Subcutaneous abdominal adipose tissue (tissue), 5 donors: ENCODE results near the gene DPAGT1.

Experiments
- H3K27ac ChIP-seq: one replicate; pipeline ENCODE4 v1.7.0; 2013; ENCODE audit warnings: low read depth, mild to moderate bottlenecking, inconsistent platforms, low read length, moderate library complexity
- H3K27me3 ChIP-seq, 5 donors: one replicate each; pipeline ENCODE4 v1.7.0; 2013; ENCODE audit warnings: low read length in 5 of 5, inconsistent platforms in 1 of 5; ENCODE audit not compliant: control insufficient read depth in 5 of 5, insufficient read depth in 4 of 5
- H3K36me3 ChIP-seq, 5 donors: one replicate each; pipeline ENCODE4 v1.7.0; 2013; ENCODE audit warnings: low read length in 5 of 5; ENCODE audit not compliant: control insufficient read depth in 5 of 5, insufficient read depth in 5 of 5
- H3K4me1 ChIP-seq, 5 donors: one replicate each; pipeline ENCODE4 v1.7.0; 2013; ENCODE audit warnings: low read length in 5 of 5, mild to moderate bottlenecking in 3 of 5, moderate library complexity in 1 of 5; ENCODE audit not compliant: control insufficient read depth in 5 of 5, insufficient read depth in 5 of 5
- H3K4me3 ChIP-seq, 5 donors: one replicate each; pipeline ENCODE4 v1.7.0; 2013; ENCODE audit warnings: low read length in 5 of 5, low read depth in 1 of 5
- H3K9ac ChIP-seq, 5 donors: one replicate each; pipeline ENCODE4 v1.7.0; 2013; ENCODE audit warnings: low read length in 5 of 5, mild to moderate bottlenecking in 4 of 5, moderate library complexity in 3 of 5
- H3K9me3 ChIP-seq, 5 donors: one replicate each; pipeline ENCODE4 v1.7.0; 2013; ENCODE audit warnings: low read length in 5 of 5; ENCODE audit not compliant: control insufficient read depth in 5 of 5
- donor health status: healthy.
- donor health status: healthy.
- donor health status: healthy.
- donor health status: healthy.
- donor health status: healthy.

DPAGT1 gene

DNA sequence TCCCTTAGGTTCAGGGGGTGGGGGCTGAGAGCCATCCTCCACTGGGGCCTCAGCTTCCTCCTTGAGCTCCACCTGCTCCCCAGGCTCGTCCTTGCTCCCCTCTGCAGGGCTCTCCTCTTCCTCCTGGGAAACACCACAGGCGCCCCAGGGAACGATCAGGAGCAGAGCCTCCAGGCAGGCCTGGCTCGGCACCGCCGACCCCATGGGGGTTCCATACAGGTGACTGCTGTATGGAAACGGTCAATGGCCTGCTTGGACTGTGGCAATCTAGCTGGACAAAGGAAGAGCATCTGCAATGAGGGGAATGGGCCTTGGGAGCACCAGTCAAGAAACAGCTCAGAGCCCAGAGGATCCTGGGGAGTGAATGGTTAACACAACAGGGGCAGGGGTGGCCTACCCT lies 52.6 kb downstream of the DPAGT1 start:
- Histone ChIP-seq H3K4me1 (no peaks in the 10 kb centered on the region), H3K36me3 (peaks cover 0 to 93% (median 85%) of the 10 kb centered on the region in 5 donors), H3K27me3 (no peaks in the 10 kb centered on the region), H3K9ac (peak overlapping the region in 1 of 5 donors; percentile 19), H3K9me3 (no peaks in the 10 kb centered on the region), H3K27ac (no peak overlapping the region), H3K4me3 (no peak overlapping the region)

GRCh38 chr11:119048644-119049043 lies 53.0 kb downstream of the DPAGT1 start:
- no peak overlapping the region for H3K9ac ChIP-seq
- peaks cover 0 to 89% (median 80%) of the 10 kb centered on the region in 5 donors for H3K36me3 ChIP-seq
- no peaks in the 10 kb centered on the region for H3K9me3 ChIP-seq

GRCh38 chr11:119047205-119047604 lies 54.4 kb downstream of the DPAGT1 start:
- H3K27ac ChIP-seq = no peak overlapping the region
- no peak overlapping the region for H3K9ac ChIP-seq
- H3K4me1 ChIP-seq = no peaks in the 10 kb centered on the region
- no peak overlapping the region for H3K4me3 ChIP-seq
- no peaks in the 10 kb centered on the region for H3K9me3 ChIP-seq
- H3K27me3 ChIP-seq = no peaks in the 10 kb centered on the region
- H3K36me3 ChIP-seq = peaks cover 0 to 75% (median 66%) of the 10 kb centered on the region in 5 donors

More at GRCh38 chr11:119048644-119049043, 53.0 kb downstream of the DPAGT1 start:
- Histone ChIP-seq H3K27me3 (no peaks in the 10 kb centered on the region), H3K4me1 (no peaks in the 10 kb centered on the region), H3K27ac (no peak overlapping the region), H3K4me3 (no peak overlapping the region)
